ENCODE results near the gene ECEL1.

ECEL1 gene

GRCh38 chr2:232497348-232497747, 9.7 kb upstream of the ECEL1 start:
- no peak for DNase-seq

DNA sequence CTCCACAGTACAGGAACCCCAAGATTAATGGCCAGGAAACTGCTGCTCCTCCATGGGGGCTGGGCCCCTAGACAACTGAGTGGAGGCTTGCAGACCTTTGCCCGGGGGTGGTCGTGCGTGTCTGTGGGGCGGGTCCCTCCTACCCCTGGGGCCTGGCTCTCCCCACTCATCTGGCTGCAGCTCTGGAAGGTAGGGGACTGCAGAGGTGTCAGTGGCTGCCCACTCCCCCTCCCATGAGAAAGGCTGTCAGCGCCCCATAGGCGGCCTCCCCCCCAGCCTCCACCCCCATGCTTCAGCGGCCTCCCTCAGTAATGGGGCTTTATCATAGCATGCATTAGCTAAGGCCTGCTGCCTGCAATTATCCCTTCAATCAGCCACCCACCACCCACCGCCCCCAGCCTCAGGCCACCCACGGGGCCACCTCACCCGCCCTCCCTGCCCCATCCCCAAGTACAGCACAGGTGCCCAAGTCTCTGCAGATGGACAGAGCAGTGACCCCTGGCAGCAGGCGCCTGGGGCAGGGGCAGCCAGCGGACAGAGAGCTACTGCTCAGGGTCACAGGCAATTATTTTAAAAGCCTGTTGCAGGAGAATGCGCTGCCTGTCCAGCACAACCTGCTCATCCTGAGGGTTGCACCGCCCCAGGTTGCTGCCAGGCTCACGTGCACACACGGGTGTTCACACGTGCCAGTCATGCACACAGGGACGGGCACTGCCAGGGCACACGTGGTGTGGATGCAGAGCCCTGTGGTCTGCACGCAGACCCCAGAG, 9.1 kb upstream of the ECEL1 start:
- DNase-seq: no peak

- no peak for DNase-seq
Measured at GRCh38 chr2:232495292-232495691, 7.7 kb upstream of the ECEL1 start.

DNA sequence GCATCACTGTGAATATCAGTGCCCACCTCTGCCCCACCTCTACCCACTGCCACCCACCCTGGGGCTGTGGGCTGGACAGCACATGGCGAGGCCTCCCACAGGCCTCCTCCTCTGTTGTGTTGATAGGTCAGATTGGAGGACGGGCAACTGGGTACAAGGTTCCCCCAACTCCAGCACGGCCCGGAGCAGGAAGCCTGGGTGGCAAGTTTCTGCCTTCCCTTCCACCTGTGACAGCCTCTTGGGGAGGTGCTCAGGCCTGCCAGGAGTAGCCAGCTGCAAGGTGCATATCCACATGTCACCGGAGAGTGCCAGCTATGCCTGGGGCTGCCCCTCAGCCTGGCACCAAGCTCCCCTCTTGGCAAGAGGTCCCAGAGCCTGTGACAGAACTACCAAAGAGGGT, 6.9 kb upstream of the ECEL1 start:
- no peak for DNase-seq

- no peak for DNase-seq
Measured at GRCh38 chr2:232493701-232494474, 6.3 kb upstream of the ECEL1 start.

GRCh38 chr2:232492963-232493700, 5.5 kb upstream of the ECEL1 start:
- no peak for DNase-seq

DNA sequence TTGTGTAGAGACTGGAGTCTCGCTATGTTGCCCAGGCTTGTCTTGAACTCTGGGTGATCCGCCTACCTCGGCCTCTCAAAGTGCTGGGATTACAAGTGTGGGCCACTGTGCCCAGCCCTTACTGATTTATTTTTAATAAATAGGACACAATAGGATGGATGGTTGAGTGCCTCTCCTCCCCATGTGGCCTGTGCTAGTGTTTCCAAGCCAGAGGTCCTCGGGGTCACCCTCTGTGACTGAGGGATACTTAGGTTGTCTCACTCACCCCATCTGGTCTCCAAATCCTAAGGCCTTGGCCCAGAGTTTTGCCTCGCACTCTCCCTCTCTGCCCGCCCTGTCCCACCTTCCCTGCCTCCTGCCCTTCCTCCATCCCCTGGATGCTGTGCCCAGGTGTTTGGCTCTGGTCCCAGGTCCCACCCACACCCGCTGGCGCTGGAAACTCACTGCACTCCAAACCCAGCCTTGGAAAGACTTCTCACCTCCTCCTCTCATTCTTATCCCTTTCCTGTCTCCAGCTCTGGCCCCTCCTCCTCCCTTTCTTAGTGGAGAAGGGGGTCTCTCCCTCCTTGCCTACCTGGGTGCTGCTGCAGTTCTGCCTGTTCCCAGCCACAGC, 4.7 kb upstream of the ECEL1 start:
- no peak for DNase-seq

DNA sequence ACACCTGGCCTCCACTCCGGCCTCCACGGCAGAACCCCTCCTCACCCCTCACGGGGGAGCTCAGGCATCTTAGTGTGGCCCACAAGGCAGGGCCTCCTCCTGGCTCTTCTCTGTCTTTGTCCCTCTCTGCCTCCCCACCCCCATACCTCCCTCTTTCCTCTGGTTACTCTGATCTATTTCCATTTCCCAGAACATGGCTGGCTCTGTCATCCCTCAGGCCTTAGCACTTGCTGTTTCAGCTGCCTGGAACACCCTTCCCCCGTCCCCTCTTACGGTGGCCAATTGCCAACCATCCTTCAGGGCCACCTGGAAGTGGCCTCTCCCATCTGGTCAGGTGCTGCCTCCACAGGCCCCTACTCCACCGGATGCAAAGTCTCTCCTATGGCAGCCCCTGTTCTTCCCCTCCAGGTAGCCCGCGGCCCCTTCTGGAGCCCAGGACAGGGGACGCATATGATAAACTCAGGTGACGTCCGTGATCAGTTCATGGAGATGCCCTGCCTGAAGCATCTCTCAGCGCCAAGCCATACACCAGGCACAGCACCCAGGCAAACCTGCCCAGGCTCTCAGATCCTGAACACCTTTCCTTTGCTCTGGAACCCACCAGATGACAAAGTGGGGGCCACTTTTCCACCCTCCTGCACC, 3.6 kb upstream of the ECEL1 start:
- DNase-seq: no peak

GRCh38 chr2:232490221-232491138, 2.8 kb upstream of the ECEL1 start:
- DNase-seq: no peak

GRCh38 chr2:232489516-232490220, 2.0 kb upstream of the ECEL1 start:
- DNase-seq: no peak

- DNase-seq: no peak
Measured at GRCh38 chr2:232488721-232489300, 1.2 kb upstream of the ECEL1 start.

DNA sequence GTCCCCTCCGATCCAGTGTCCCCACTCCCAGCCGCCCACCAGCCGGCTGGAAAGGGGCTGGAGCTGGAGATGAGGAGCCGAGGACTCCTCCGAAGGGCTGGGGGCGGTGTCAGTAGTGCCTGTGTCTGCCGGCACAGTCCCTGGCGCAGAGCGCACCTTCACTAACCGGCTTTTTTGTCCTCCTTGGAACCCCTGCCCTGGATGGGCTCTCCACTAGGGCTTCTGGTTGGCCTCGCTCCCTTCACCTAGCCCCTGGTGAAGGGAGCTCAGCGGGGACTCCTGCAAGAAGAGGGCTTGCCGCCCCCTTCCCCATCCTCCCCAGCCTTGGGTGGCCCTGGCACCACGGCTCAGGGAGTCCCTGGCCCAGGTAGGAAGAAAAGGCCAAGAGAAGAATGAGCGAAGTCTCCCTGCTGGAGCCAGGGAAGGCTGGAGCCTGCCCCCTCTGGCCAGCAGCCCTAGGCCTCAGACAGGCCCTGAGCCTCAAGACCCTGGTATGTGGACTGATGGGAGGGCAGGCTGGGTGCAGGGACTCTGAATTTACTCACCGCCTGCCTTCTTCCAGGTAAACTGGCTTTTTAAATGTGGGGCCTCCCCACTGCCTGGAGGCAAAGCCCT, 570 bp upstream of the ECEL1 start:
- no peak for DNase-seq

DNA sequence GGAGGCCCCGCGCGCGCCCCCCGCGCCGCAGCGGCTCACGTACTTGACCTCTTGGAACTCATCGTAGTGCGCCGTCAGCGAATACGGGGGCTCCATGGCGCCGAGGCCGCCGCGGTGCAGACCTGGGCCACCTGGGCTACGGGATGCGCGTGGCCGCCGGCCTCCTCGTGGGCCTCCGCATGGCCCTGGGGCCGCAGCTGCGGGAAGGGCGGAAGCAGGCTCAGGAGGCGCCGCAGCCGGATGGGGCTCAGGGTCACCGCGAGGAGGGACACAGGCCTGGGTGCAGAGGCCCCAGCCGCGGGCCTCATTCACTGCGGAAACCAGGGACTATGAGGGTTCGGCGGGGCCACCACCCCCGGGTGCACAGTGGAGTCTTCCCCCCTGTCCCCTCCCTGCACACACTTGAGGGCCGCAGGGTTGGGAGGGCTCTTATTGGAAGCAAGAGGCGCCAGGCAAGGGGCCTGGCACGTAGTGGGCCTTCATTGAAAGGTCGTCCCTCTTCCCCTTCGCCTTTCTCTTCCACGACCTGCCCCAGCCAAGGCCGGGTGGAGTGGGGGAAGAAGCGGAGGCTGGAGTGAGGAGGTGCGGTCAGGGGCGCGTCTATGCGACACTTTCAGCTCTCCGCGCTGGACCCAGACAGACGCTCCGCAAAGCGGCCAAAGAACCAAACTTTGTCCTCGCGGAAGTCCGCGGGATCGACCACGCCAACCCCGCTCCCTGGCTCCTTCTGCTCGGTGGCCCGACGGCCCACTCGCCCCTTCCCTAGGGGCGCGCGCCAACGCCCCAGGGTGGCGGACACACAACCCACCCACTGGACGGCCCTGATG, 863 bp downstream of the ECEL1 start:
- no peak for DNase-seq

- DNase-seq: no peak
Measured at GRCh38 chr2:232485757-232486557, 1.7 kb downstream of the ECEL1 start.

- no peak for DNase-seq
Measured at GRCh38 chr2:232485348-232485756, 2.3 kb downstream of the ECEL1 start.

DNA sequence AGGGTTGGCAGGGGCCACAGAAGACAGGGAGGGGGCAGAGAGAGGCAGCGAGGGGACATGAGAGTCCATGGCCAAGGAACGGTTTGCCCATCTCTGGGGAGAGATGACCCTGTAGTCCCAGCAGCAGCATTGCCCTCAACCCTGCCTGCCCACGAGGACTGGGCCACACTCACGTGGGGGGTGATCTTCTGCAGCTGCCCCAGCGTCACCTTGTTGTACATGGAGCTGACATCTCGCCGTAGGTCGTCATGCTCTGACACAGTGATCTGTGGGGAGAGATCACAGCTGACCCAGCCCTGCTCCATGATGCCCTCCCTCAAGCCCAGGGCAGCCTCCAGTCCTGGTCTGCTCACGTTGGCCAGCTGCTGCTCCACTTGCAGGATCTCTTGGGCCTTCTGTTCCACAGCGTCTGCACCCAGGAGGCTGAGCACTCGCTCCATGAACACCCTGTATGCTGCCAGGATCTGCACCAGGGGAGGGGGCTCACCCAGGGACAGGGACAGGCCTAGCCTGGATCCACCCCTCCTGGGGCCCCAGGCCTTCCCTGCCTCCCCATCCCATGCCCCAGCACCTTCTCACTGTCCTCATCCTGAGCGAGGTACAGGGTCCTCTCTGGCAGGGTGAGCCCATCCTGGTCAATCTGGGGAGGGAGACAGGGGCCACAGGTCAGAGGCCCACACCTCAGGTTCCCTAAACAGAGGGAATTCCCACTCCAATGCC, 2.8 kb downstream of the ECEL1 start:
- DNase-seq: no peak

GRCh38 chr2:232483923-232484627, 3.6 kb downstream of the ECEL1 start:
- DNase-seq: no peak
